ENCODE results near the gene RNF215. TPM values are rescaled to one million over a fixed set of nuclear protein-coding genes. Genes with fewer than 3 reads are reported as not detected.

Gene RNF215
- total and polyA plus RNA-seq, 3 experiments from 2014 or later, result 0.22 to 7.9 (median 6.3) TPM

DNA sequence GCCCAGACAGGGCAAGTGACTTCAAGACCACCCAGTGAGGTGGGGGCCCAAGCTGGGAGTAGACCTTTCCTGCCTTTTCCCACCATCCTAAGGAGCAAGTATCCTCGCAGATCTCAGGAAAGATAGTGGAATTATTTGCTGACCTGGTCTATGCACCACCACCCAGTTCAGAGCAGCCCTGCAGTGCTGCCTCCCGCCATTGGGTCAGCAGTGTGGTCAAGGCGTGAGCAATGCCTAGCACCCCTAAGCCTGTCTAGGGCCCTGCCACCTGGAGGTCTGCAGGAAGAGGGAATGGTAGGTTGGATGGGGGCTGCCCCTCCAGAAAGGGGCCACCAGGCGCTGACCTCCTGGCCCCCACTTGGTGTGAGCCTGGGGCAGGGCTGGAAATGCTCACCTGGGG, 44.9 kb upstream of the RNF215 start:
- Histone ChIP-seq H3K4me1 (ENCODE audit: insufficient read depth, low read length) (peaks cover 27% of the 10 kb centered on the region), H3K27me3 (ENCODE audit: insufficient read depth, low read length, poor library complexity, severe bottlenecking) (no peaks in the 10 kb centered on the region), H3K36me3 (ENCODE audit: insufficient read depth, low read length) (no peaks in the 10 kb centered on the region), H3K27ac (ENCODE audit: low read depth, low read length) (no peak overlapping the region), H3K4me3 (ENCODE audit: low read length) (no peak overlapping the region), H3K9me3 (ENCODE audit: low read length) (no peaks in the 10 kb centered on the region)
- peaks cover 2 to 4% of the 10 kb centered on the region in 2 donors for H3K27me3 Mint-ChIP-seq
- no peak overlapping the region for H3K4me3 Mint-ChIP-seq
- no peak for DNase-seq
- peak overlapping the region in 3 of 8 donors; percentile 7 to 57 (median 53) for H3K27ac Mint-ChIP-seq
- POLR2A ChIA-PET, result no interaction called here
- peaks cover 6 to 14% (median 10%) of the 10 kb centered on the region in 5 donors for H3K9me3 Mint-ChIP-seq
- CTCF ChIA-PET, result interaction anchor here (3.3 kb wide), 1 partner anchor 9 kb away, joined by 23 read pairs; the partner anchor contains the start of gene MTFP1
- H3K4me1 Mint-ChIP-seq, result peaks cover 21 to 32% (median 31%) of the 10 kb centered on the region in 3 donors
- peaks cover 9 to 29% (median 10%) of the 10 kb centered on the region in 3 donors for H3K36me3 Mint-ChIP-seq

DNA sequence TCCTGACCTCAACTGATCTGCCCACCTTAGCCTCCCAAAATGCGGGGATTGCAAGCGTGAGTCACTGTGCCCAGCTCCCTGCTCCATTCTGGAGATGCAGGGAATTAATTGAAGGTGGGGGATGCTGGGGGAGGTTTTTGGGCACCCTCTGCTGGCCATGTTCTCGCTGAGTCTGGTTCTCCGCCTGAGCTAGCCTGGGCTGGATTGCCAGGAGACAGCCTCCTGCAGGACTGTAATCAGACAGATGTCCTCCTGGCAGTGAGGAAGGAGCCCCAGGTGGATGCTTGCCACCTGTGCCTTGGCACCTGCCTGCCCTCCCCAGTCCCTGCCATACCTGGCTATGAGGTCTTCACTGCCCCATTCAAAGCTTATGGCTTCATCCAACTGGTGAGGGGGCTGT, 43.7 kb upstream of the RNF215 start:
- no peaks in the 10 kb centered on the region for H3K36me3 ChIP-seq (ENCODE audit: insufficient read depth, low read length)
- no peaks in the 10 kb centered on the region for H3K27me3 ChIP-seq (ENCODE audit: insufficient read depth, low read length, poor library complexity, severe bottlenecking)
- CTCF ChIA-PET, result interaction anchor here (1.2 kb wide), 1 partner anchor 14 kb away, joined by 3 read pairs; no protein-coding TSS in a partner anchor
- H3K27ac ChIP-seq (ENCODE audit: low read depth, low read length), result no peak overlapping the region
- Mint-ChIP-seq H3K27ac (peak overlapping the region in 4 of 8 donors; percentile 23 to 80 (median 36)), H3K4me1 (peaks cover 28 to 36% (median 35%) of the 10 kb centered on the region in 3 donors), H3K9me3 (peaks cover 3 to 8% (median 6%) of the 10 kb centered on the region in 5 donors), H3K27me3 (peaks cover 0 to 4% of the 10 kb centered on the region in 2 donors), H3K4me3 (no peak overlapping the region), H3K36me3 (peaks cover 6 to 32% (median 7%) of the 10 kb centered on the region in 3 donors)
- H3K9me3 ChIP-seq (ENCODE audit: low read length), result no peaks in the 10 kb centered on the region
- H3K4me1 ChIP-seq (ENCODE audit: insufficient read depth, low read length), result peaks cover 30% of the 10 kb centered on the region
- no peak overlapping the region for H3K4me3 ChIP-seq (ENCODE audit: low read length)
- POLR2A ChIA-PET, result no interaction called here
- no peak for DNase-seq

DNA sequence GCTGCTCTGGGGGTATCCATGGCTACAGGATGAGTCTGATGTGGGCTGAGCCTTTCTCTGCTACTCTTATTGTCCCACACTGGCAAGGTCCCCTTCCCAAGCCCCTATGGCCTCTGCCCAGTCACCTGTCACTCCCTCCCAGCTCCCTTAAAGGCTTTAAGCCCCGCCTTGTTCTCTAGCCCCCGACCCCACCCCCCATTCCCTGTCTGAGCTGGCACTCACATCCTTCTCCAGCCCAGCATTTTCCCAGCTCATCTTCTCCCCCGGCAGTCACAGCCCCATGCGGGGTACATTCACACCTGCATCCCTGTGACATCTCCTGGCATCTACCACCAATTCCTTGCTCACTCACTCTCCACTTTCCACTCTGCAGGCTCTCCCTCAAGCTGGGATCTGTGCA, 42.7 kb upstream of the RNF215 start:
- no peaks in the 10 kb centered on the region for H3K36me3 ChIP-seq (ENCODE audit: insufficient read depth, low read length)
- H3K27ac ChIP-seq (ENCODE audit: low read depth, low read length), result no peak overlapping the region
- H3K36me3 Mint-ChIP-seq, result peaks cover 0 to 31% (median 5%) of the 10 kb centered on the region in 3 donors
- ChIA-PET POLR2A (no interaction called here), CTCF (interaction anchor here (1.2 kb wide), 1 partner anchor 13 kb away, joined by 3 read pairs; no protein-coding TSS in a partner anchor)
- no peak overlapping the region for H3K4me3 Mint-ChIP-seq
- no peak for DNase-seq
- H3K4me3 ChIP-seq (ENCODE audit: low read length), result no peak overlapping the region
- H3K9me3 Mint-ChIP-seq, result peaks cover 0 to 2% (median 0%) of the 10 kb centered on the region in 5 donors
- peaks cover 26 to 36% (median 34%) of the 10 kb centered on the region in 3 donors for H3K4me1 Mint-ChIP-seq
- no peaks in the 10 kb centered on the region for H3K9me3 ChIP-seq (ENCODE audit: low read length)
- H3K27me3 Mint-ChIP-seq, result no peaks in the 10 kb centered on the region
- H3K4me1 ChIP-seq (ENCODE audit: insufficient read depth, low read length), result peaks cover 28% of the 10 kb centered on the region
- peak overlapping the region in 5 of 8 donors; percentile 30 to 83 (median 42) for H3K27ac Mint-ChIP-seq
- no peaks in the 10 kb centered on the region for H3K27me3 ChIP-seq (ENCODE audit: insufficient read depth, low read length, poor library complexity, severe bottlenecking)

DNA sequence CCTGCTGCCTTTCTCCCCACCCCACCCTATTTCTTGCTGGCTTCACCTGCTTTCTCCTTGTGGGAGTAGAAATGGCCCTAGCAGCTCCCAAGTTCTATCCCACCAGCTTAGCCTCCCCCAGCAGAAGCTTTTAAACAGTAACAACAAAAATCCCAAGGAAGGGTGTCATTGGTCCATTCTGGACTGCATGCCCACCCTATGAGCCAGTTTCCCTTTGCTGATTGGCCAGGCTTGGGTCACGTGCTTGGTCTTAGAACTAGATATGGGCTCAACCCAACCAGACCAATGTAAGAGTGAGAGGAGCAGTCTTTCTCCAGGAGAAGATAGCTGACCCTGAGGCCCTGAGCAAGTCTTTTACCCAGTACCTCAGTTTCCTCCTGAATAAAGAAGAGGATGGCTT, 40.7 kb upstream of the RNF215 start:
- Histone ChIP-seq H3K4me1 (ENCODE audit: insufficient read depth, low read length) (peaks cover 33% of the 10 kb centered on the region), H3K27me3 (ENCODE audit: insufficient read depth, low read length, poor library complexity, severe bottlenecking) (no peaks in the 10 kb centered on the region), H3K27ac (ENCODE audit: low read depth, low read length) (no peak overlapping the region), H3K36me3 (ENCODE audit: insufficient read depth, low read length) (no peaks in the 10 kb centered on the region), H3K9me3 (ENCODE audit: low read length) (no peaks in the 10 kb centered on the region), H3K4me3 (ENCODE audit: low read length) (no peak overlapping the region)
- CTCF ChIA-PET, result interaction anchor here (1.4 to 5.9 kb wide), 2 partner anchors 10 to 41 kb away, joined by 5 to 37 read pairs; partner anchors contain the start of gene RNF215
- H3K9me3 Mint-ChIP-seq, result no peaks in the 10 kb centered on the region
- H3K4me3 Mint-ChIP-seq, result no peak overlapping the region
- no peak for DNase-seq
- no peaks in the 10 kb centered on the region for H3K27me3 Mint-ChIP-seq
- H3K27ac Mint-ChIP-seq, result peak overlapping the region in 6 of 8 donors; percentile 26 to 99 (median 75)
- H3K36me3 Mint-ChIP-seq, result peaks cover 0 to 34% (median 5%) of the 10 kb centered on the region in 3 donors
- POLR2A ChIA-PET, result no interaction called here
- peaks cover 38 to 45% (median 44%) of the 10 kb centered on the region in 3 donors for H3K4me1 Mint-ChIP-seq

DNA sequence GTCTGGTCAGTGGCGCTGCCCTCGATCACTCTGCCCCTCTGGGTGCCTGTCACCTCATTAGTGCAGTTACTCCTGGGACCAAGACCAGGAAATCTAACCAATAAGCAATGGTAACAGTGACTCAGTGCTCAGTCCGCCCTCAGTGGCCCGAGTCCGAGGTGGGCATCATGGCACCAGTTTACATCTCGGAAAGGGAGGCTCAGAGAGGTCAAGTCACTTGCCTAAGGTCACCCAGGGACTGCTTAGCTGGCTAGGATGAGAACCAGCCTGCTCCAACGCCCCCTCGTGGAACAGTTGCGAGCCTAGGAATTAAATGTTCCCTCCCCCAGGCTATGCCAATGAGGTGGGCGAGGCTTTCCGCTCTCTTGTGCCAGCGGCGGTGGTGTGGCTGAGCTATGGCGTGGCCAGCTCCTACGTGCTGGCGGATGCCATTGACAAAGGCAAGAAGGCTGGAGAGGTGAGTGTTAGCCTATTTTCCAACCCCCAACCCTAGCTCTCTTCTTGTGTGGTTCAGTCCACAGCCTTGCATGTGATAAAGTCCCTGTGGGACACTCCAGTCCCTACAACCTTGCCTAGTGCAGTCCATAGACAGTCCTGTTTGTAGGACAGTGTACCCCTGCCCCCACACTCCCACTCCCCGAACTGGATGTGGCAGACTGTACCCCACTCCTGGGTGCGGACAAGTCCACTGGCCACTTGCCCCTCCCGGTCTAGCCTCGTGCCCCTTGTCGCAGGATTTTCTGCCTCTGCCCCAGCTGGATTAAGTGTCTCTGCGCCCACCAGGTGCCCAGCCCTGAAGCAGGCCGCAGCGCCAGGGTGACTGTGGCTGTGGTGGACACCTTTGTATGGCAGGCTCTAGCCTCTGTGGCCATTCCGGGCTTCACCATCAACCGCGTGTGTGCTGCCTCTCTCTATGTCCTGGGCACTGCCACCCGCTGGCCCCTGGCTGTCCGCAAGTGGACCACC, 39.5 kb upstream of the RNF215 start:
- Histone ChIP-seq H3K27ac (ENCODE audit: low read depth, low read length) (peak overlapping the region; percentile 81), H3K9me3 (ENCODE audit: low read length) (no peaks in the 10 kb centered on the region), H3K36me3 (ENCODE audit: insufficient read depth, low read length) (no peaks in the 10 kb centered on the region), H3K4me1 (ENCODE audit: insufficient read depth, low read length) (peaks cover 44% of the 10 kb centered on the region), H3K27me3 (ENCODE audit: insufficient read depth, low read length, poor library complexity, severe bottlenecking) (no peaks in the 10 kb centered on the region), H3K4me3 (ENCODE audit: low read length) (peak overlapping the region; percentile 70)
- peak overlapping the region; percentile 91 to 100 (median 97) for H3K27ac Mint-ChIP-seq
- peak overlapping the region; percentile 91 to 98 (median 95) for H3K4me3 Mint-ChIP-seq
- peak; percentile 80 to 91 (median 87) for DNase-seq
- POLR2A ChIA-PET, result interaction anchor here (1.4 to 3.2 kb wide), 2 partner anchors 8 to 70 kb away, joined by 3 to 16 read pairs; partner anchors contain the start of genes CCDC157 and SF3A1
- H3K27me3 Mint-ChIP-seq, result no peaks in the 10 kb centered on the region
- CTCF ChIA-PET, result interaction anchor here (0.8 to 5.9 kb wide), 14 partner anchors 11 to 322 kb away, joined by 3 to 37 read pairs (median 4); partner anchors contain the start of genes RNF215 and SEC14L2
- H3K36me3 Mint-ChIP-seq, result peaks cover 0 to 38% (median 5%) of the 10 kb centered on the region in 3 donors
- H3K9me3 Mint-ChIP-seq, result no peaks in the 10 kb centered on the region
- peaks cover 49 to 57% (median 56%) of the 10 kb centered on the region in 3 donors for H3K4me1 Mint-ChIP-seq

DNA sequence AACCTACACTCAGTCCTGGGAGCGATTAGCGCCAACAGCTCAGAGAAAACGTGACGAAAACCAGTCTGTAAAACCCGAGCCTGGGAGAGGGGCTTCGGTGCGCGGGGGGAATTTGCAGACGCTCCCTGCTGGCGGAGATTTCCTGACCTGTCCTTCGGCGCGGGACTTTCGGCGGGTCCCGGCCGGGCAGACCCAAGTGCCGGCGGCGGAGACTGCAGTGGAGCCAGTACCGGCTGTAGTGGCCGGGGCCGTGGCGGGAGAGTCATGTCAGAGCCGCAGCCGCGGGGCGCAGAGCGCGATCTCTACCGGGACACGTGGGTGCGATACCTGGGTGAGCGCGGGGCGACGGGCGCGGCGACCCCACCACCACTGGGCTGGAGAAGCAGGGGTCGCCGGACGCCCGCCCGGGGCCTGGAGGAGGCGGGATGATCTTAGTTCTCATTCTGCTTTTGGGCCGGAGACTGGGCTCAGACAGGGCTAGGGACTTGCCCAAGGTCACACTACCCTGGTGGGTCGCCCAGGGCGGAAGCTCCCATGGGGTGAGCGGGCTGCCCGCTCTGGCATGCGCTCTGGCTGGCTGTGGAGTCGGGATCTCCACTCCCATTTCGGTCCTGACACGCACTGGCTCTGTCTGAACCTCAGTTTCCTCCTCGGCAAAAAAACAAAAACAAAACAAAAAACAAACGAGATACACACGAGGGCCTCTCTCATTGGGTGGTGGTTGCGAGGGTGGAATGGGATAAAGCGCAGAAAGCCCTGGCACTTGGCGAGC, 38.6 kb upstream of the RNF215 start, which contains the start of gene MTFP1:
TSS of gene MTFP1 (plus strand) at position 153 of the 772 bp plus-strand sequence. CDS start at position 265, 112 bp downstream.
- CTCF ChIA-PET, result interaction anchor here (0.8 to 5.9 kb wide), 19 partner anchors 8 to 321 kb away, joined by 3 to 37 read pairs (median 4); partner anchors contain the start of genes CASTOR1 and SEC14L2
- peaks cover 49 to 61% (median 59%) of the 10 kb centered on the region in 3 donors for H3K4me1 Mint-ChIP-seq
- H3K36me3 ChIP-seq (ENCODE audit: insufficient read depth, low read length), result no peaks in the 10 kb centered on the region
- H3K4me3 ChIP-seq (ENCODE audit: low read length), result peak within 1 kb of the TSS; percentile 73
- H3K27ac ChIP-seq (ENCODE audit: low read depth, low read length), result peak within 1 kb of the TSS; percentile 81
- POLR2A ChIA-PET, result interaction anchor here (0.7 to 3.2 kb wide), 3 partner anchors 9 to 119 kb away, joined by 3 to 16 read pairs (median 3); partner anchors contain the start of genes CCDC157 and SF3A1
- no peaks in the 10 kb centered on the region for H3K9me3 ChIP-seq (ENCODE audit: low read length)
- no peaks in the 10 kb centered on the region for H3K27me3 Mint-ChIP-seq
- H3K27me3 ChIP-seq (ENCODE audit: insufficient read depth, low read length, poor library complexity, severe bottlenecking), result no peaks in the 10 kb centered on the region
- peaks cover 0 to 42% (median 5%) of the 10 kb centered on the region in 3 donors for H3K36me3 Mint-ChIP-seq
- peak within 1 kb of the TSS; percentile 91 to 98 (median 97) for H3K4me3 Mint-ChIP-seq
- peak; percentile 41 to 64 (median 55) for DNase-seq
- peak within 1 kb of the TSS; percentile 93 to 100 (median 98) for H3K27ac Mint-ChIP-seq
- H3K4me1 ChIP-seq (ENCODE audit: insufficient read depth, low read length), result peaks cover 44% of the 10 kb centered on the region
- H3K9me3 Mint-ChIP-seq, result no peaks in the 10 kb centered on the region

DNA sequence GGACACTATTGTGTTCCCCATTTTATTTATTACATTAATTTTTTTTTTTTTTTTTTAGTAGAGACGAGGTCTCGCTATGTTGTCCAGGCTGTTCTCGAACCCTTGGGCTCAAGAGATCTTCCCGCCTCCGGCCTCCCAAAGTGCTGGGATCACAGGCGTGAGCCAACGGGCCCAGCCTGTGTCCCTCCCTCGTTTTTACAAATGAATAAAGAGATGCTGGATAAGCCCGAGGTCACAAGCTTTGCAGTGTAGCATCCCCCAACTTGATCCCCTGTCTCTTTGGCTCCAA, 38.1 kb upstream of the RNF215 start:
- ChIA-PET CTCF (interaction anchor here (0.8 to 5.9 kb wide), 10 partner anchors 8 to 136 kb away, joined by 3 to 37 read pairs (median 8); partner anchors contain the start of gene CASTOR1), POLR2A (interaction anchor here (0.7 to 3.2 kb wide), 4 partner anchors 10 to 137 kb away, joined by 3 to 16 read pairs (median 6); partner anchors contain the start of genes CASTOR1, CCDC157 and SF3A1)
- Mint-ChIP-seq H3K27ac (peak overlapping the region; percentile 91 to 100 (median 97)), H3K36me3 (peaks cover 0 to 47% (median 7%) of the 10 kb centered on the region in 3 donors), H3K4me3 (peak overlapping the region; percentile 91 to 98 (median 95)), H3K27me3 (no peaks in the 10 kb centered on the region), H3K9me3 (no peaks in the 10 kb centered on the region), H3K4me1 (peaks cover 51 to 66% (median 62%) of the 10 kb centered on the region in 3 donors)
- DNase-seq, result no peak
- Histone ChIP-seq H3K4me1 (ENCODE audit: insufficient read depth, low read length) (peaks cover 44% of the 10 kb centered on the region), H3K9me3 (ENCODE audit: low read length) (no peaks in the 10 kb centered on the region), H3K27ac (ENCODE audit: low read depth, low read length) (peak overlapping the region; percentile 81), H3K36me3 (ENCODE audit: insufficient read depth, low read length) (no peaks in the 10 kb centered on the region), H3K4me3 (ENCODE audit: low read length) (peak overlapping the region; percentile 70), H3K27me3 (ENCODE audit: insufficient read depth, low read length, poor library complexity, severe bottlenecking) (no peaks in the 10 kb centered on the region)
